HL-60 (cell line): ENCODE results near the gene MEF2C.

Experiments
- DNase-seq, 2 experiments: peaks; one replicate each; pipeline ENCODE4 v3.0.0-alpha.2; 2010 to 2020; ENCODE audit warnings: low read depth in 1 of 2, low spot score in 1 of 2
- H3K27ac ChIP-seq: fragments of 250-450 bp; sonication (Bioruptor Pico); replicated peaks from 2 replicates; pipeline ENCODE4 v1.5.1; 2020; ENCODE audit warnings: mild to moderate bottlenecking, moderate library complexity
- H3K27me3 ChIP-seq: fragments of 250-450 bp; sonication (Bioruptor Pico); 2 replicates; pipeline ENCODE4 v1.5.1; 2021; ENCODE audit warnings: mild to moderate bottlenecking, moderate library complexity; ENCODE audit not compliant: insufficient read depth, poor library complexity, severe bottlenecking
- H3K4me3 ChIP-seq: replicated peaks from 2 replicates; pipeline ENCODE4 v1.5.1; 2011; ENCODE audit warnings: mild to moderate bottlenecking, control low read depth, low read length; ENCODE audit not compliant: insufficient read depth
- CTCF ChIP-seq: IDR thresholded peaks from one replicate; pipeline ENCODE4 v1.5.1; 2011; ENCODE audit warnings: low read length, control low read depth, inconsistent platforms; ENCODE audit not compliant: insufficient read depth
- GABPA ChIP-seq: IDR thresholded peaks from 2 replicates; pipeline ENCODE4 v1.6.1; 2012; ENCODE audit warnings: low read depth
- POLR2AphosphoS5 ChIP-seq: IDR thresholded peaks from 2 replicates; pipeline ENCODE4 v1.6.1; 2012; ENCODE audit warnings: low read depth
- REST ChIP-seq: IDR thresholded peaks from 2 replicates; pipeline ENCODE4 v1.6.1; 2012; ENCODE audit warnings: low read depth; ENCODE audit not compliant: insufficient replicate concordance
- SPI1 ChIP-seq: IDR thresholded peaks from 2 replicates; pipeline ENCODE4 v1.6.1; 2012; ENCODE audit warnings: low read depth, mild to moderate bottlenecking, borderline replicate concordance

MEF2C gene

DNA sequence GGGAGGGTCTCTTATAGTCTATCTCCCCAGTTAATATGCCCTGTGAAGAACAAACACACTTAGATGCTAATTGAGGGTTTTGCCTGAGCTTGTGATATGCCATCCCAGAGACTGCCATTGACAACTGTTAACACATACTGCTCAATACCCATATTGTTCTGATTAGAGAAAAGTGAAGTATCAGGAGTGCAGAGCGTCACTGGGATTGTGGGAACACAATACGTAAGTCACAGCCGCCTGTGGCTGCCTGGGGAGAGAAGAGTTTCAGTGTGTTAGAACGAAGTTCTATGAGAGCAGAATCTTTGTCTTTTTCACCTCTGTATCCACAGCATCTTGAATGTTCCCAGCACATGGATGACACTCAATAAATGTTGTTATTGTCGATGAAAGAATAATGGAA is 110.2 kb downstream of the MEF2C start:
- H3K27me3 ChIP-seq: no peaks in the 10 kb centered on the region
- no peak overlapping the region for H3K4me3 ChIP-seq
- DNase-seq: no peak
- H3K27ac ChIP-seq: no peak overlapping the region
- TF ChIP-seq CTCF (no peak), REST (no peak), POLR2AphosphoS5 (no peak), SPI1 (no peak), GABPA (no peak)

- DNase-seq: no peak
- TF ChIP-seq REST (no peak), GABPA (no peak), POLR2AphosphoS5 (no peak)
- Histone ChIP-seq H3K4me3 (no peak overlapping the region), H3K27me3 (no peaks in the 10 kb centered on the region), H3K27ac (no peak overlapping the region)
Measured at GRCh38 chr5:88772047-88772446, 110.9 kb downstream of the MEF2C start.

DNA sequence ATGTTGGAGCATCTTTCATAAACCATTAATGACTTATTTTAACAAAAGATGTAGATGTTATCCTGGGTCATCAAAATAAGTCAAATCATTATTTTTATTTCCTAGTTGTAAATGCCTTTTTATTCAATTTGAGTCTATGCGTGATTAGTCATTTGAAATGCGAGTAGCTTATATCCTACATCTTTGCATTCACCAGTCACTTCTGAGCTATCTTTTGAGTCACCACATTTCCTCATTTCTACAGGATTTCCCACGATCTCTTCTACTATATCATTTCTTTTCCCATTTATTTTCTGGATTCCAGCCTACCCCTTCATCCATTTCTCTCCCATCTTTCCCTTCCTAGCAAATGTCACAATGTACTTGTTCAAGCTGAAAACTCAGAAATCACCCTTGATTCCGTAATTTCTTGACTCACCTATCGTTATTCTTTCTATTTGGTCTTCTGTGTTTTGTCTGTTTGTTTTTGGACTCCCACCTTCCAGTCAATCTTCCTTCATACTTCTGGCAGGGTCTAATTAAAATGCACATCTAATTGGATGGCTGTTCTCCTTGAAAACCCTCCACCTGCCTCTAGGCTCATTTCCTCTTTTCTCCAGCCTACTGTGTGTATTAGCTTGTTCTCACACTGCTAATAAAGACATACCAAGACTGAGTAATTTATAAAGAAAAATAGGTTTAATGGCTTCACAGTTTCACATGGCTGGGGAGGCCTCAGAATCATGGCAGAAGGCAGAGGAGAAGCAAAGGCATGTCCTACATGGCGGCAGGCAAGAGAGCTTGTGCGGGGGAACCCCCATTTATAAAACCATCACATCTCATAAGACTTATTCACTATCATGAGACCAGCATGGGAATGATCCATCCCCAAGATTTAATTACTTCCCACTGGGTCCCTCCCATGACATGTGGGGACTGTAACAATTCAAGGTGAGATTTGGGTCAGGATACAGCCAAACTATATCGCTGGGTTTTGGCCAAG is 112.4 kb downstream of the MEF2C start:
- Histone ChIP-seq H3K27me3 (no peaks in the 10 kb centered on the region), H3K4me3 (no peak overlapping the region), H3K27ac (no peak overlapping the region)
- DNase-seq: no peak
- TF ChIP-seq POLR2AphosphoS5 (no peak), GABPA (no peak), REST (no peak), SPI1 (no peak), CTCF (no peak)
